NCI-H748 (cell line): ENCODE data around the gene RUNX3.

Experiments
- DNase-seq: peaks from one replicate; lab custom pipeline; 2025; ENCODE audit not compliant: unreplicated experiment; lab: John Stamatoyannopoulos, UW

Gene RUNX3

GRCh38 chr1:24963943-24964693 is 34.0 kb upstream of the RUNX3 start:
- DNase-seq = no peak

GRCh38 chr1:24963099-24963872 is 33.2 kb upstream of the RUNX3 start:
- no peak for DNase-seq

GRCh38 chr1:24961961-24962861 is 32.1 kb upstream of the RUNX3 start:
- DNase-seq = no peak

- no peak for DNase-seq
Observed at GRCh38 chr1:24961334-24961733, 31.3 kb upstream of the RUNX3 start.

- no peak for DNase-seq
Observed at GRCh38 chr1:24960071-24960801, 30.2 kb upstream of the RUNX3 start.

GRCh38 chr1:24959623-24959975 is 29.5 kb upstream of the RUNX3 start:
- no peak for DNase-seq

GRCh38 chr1:24958766-24959622 is 28.9 kb upstream of the RUNX3 start:
- no peak for DNase-seq

GRCh38 chr1:24957808-24958752 is 28.0 kb upstream of the RUNX3 start:
- DNase-seq = no peak

- no peak for DNase-seq
Observed at GRCh38 chr1:24957016-24957807, 27.1 kb upstream of the RUNX3 start.

- no peak for DNase-seq
Observed at GRCh38 chr1:24955779-24956365, 25.8 kb upstream of the RUNX3 start.

GRCh38 chr1:24955161-24955560 is 25.1 kb upstream of the RUNX3 start:
- DNase-seq = no peak

GRCh38 chr1:24954631-24955030 is 24.6 kb upstream of the RUNX3 start:
- no peak for DNase-seq

GRCh38 chr1:24954022-24954421 is 23.9 kb upstream of the RUNX3 start:
- DNase-seq = no peak

- DNase-seq = no peak
Observed at GRCh38 chr1:24952413-24952841, 22.4 kb upstream of the RUNX3 start.

GRCh38 chr1:24951810-24952412 is 21.8 kb upstream of the RUNX3 start:
- DNase-seq = no peak

- DNase-seq = no peak
Observed at GRCh38 chr1:24951337-24951736, 21.3 kb upstream of the RUNX3 start.

- DNase-seq = no peak
Observed at GRCh38 chr1:24949331-24949881, 19.3 kb upstream of the RUNX3 start.
